OCI-LY7 (cell line): Measurements from ENCODE around the gene RNF175. TPM values are rescaled to one million over a fixed set of nuclear protein-coding genes. Genes with fewer than 3 reads are reported as not detected.

Source experiments
- BruUV-seq: library from RNA; stranded (reverse); fragments of 400-500 nt; replicated peaks from 2 replicates; lab custom pipeline; 2021; lab: Mats Ljungman, UMichigan
- CTCF ChIA-PET: fragments of 300-600 bp; sonication (Branson Sonifier 250); formaldehyde crosslinking; loops from one replicate; lab custom pipeline; 2022; ENCODE audit warnings: antibody characterized with exemption; ENCODE audit not compliant: unreplicated experiment; lab: Charles Lee
- POLR2A ChIA-PET: fragments of 300-600 bp; sonication (Branson Sonifier 250); formaldehyde crosslinking; loops from one replicate; lab custom pipeline; 2022; ENCODE audit warnings: antibody characterized with exemption; lab: Charles Lee
- DNase-seq: peaks from one replicate; pipeline ENCODE4 v3.0.0-alpha.2; 2015; ENCODE audit warnings: low spot score
- H2AFZ ChIP-seq: fragments of 200-600 bp; sonication (generic), shearing (Covaris generic); 2 replicates; pipeline ENCODE4 v1.6.1; 2014; ENCODE audit warnings: mild to moderate bottlenecking, antibody characterized with exemption, low read length, moderate library complexity
- H3K27ac ChIP-seq: fragments of 200-600 bp; sonication (generic); 2 replicates; pipeline ENCODE4 v1.5.1; 2014; ENCODE audit warnings: mixed run types, low read depth, mild to moderate bottlenecking, moderate library complexity, low read length, inconsistent platforms; ENCODE audit not compliant: poor library complexity, severe bottlenecking
- H3K36me3 ChIP-seq: fragments of 200-600 bp; sonication (generic); 2 replicates; pipeline ENCODE4 v1.6.1; 2014; ENCODE audit warnings: mild to moderate bottlenecking, antibody characterized with exemption, low read length, moderate library complexity, mixed read lengths; ENCODE audit not compliant: insufficient read depth
- H3K4me1 ChIP-seq: fragments of 200-600 bp; sonication (generic); 2 replicates; pipeline ENCODE4 v1.5.1; 2014; ENCODE audit warnings: mild to moderate bottlenecking, low read length; ENCODE audit not compliant: insufficient read depth, poor library complexity, severe bottlenecking
- H3K4me2 ChIP-seq: fragments of 200-600 bp; sonication (generic); 2 replicates; pipeline ENCODE4 v1.6.1; 2014; ENCODE audit warnings: mild to moderate bottlenecking, low read length
- H3K4me3 ChIP-seq: fragments of 200-600 bp; sonication (generic); 2 replicates; pipeline ENCODE4 v1.5.1; 2014; ENCODE audit warnings: mild to moderate bottlenecking, low read depth, low read length; ENCODE audit not compliant: poor library complexity, severe bottlenecking
- H3K79me2 ChIP-seq: fragments of 200-600 bp; sonication (generic); 2 replicates; pipeline ENCODE4 v1.6.1; 2016; ENCODE audit warnings: low read depth, mild to moderate bottlenecking, low read length, moderate library complexity, mixed read lengths; ENCODE audit not compliant: insufficient read depth
- H3K9me2 ChIP-seq: fragments of 200-600 bp; sonication (generic); 2 replicates; pipeline ENCODE4 v1.6.1; 2016; ENCODE audit warnings: mild to moderate bottlenecking, low read length, mixed read lengths; ENCODE audit not compliant: insufficient read depth
- H3K9me3 ChIP-seq: fragments of 200-600 bp; sonication (generic); 2 replicates; pipeline ENCODE4 v1.6.1; 2014; ENCODE audit warnings: mild to moderate bottlenecking, mixed run types, low read length, mixed read lengths
- H4K20me1 ChIP-seq: fragments of 200-600 bp; sonication (generic); 2 replicates; pipeline ENCODE4 v1.6.1; 2014; ENCODE audit warnings: mild to moderate bottlenecking, antibody characterized with exemption, low read length, moderate library complexity, mixed read lengths; ENCODE audit not compliant: insufficient read depth
- CTCF ChIP-seq: fragments of 200-600 bp; sonication (generic); conservative IDR thresholded peaks from 2 replicates; pipeline ENCODE4 v1.5.1; 2014; ENCODE audit warnings: mild to moderate bottlenecking, antibody characterized with exemption, low read length, moderate library complexity, mixed read lengths
- EZH2phosphoT487 ChIP-seq: fragments of 200-600 bp; sonication (generic); IDR thresholded peaks from 2 replicates; pipeline ENCODE4 v1.6.1; 2018; ENCODE audit warnings: low read depth, borderline replicate concordance, mild to moderate bottlenecking, mixed run types, antibody characterized with exemption, low read length, moderate library complexity, mixed read lengths
- intact Hi-C: fragments of 100-400 bp; cut with micrococcal nuclease; formaldehyde crosslinking; loops from one replicate; pipeline ENCODE4 v1.10.0; 2022; ENCODE audit not compliant: unreplicated experiment
- total RNA-seq, 2 experiments: library from RNA; depleted of rRNA in 1 of 2; stranded (reverse); fragments of >200 nt in 1 of 2; shearing (Covaris generic) in 1 of 2; gene quantifications; 2 replicates each; pipeline ENCODE4 v1.2.3, GENCODE V29; 2014 to 2022

RNF175 gene
- total RNA-seq, 2 experiments from 2014 or later = 0.25 TPM; not detected in 1

GRCh38 chr4:153722036-153722435, 37.8 kb downstream of the RNF175 start:
- no peaks in the 10 kb centered on the region for H3K36me3 ChIP-seq
- no TSS peak for BruUV-seq
- TF ChIP-seq EZH2phosphoT487 = no peak
- TF ChIP-seq CTCF = no peak

GRCh38 chr4:153713866-153714646, 45.8 kb downstream of the RNF175 start:
- H2AFZ ChIP-seq = no peak overlapping the region
- H3K79me2 ChIP-seq = no peaks in the 10 kb centered on the region
- no peaks in the 10 kb centered on the region for H4K20me1 ChIP-seq
- intact Hi-C loops = no loop called here
- TF ChIP-seq CTCF (no peak), EZH2phosphoT487 (no peak)
- ChIA-PET POLR2A (interaction anchor here (0.7 kb wide), 1 partner anchor 56 kb away, joined by 3 read pairs; no protein-coding TSS in a partner anchor), CTCF (no interaction called here)
- no peaks in the 10 kb centered on the region for H3K36me3 ChIP-seq
- no peaks in the 10 kb centered on the region for H3K9me2 ChIP-seq
- H3K4me3 ChIP-seq = no peak overlapping the region
- no peaks in the 10 kb centered on the region for H3K4me1 ChIP-seq
- no peak for DNase-seq
- no peak overlapping the region for H3K27ac ChIP-seq
- no peak overlapping the region for H3K4me2 ChIP-seq
- no peaks in the 10 kb centered on the region for H3K9me3 ChIP-seq
- BruUV-seq = no TSS peak

More at GRCh38 chr4:153722036-153722435, 37.8 kb downstream of the RNF175 start:
- Histone ChIP-seq H4K20me1 (no peaks in the 10 kb centered on the region), H3K4me3 (no peak overlapping the region), H3K4me1 (peaks cover 15% of the 10 kb centered on the region), H3K9me3 (no peaks in the 10 kb centered on the region), H3K4me2 (no peak overlapping the region), H3K9me2 (no peaks in the 10 kb centered on the region), H3K27ac (no peak overlapping the region), H2AFZ (no peak overlapping the region), H3K79me2 (no peaks in the 10 kb centered on the region)
- intact Hi-C loops = no loop called here
- ChIA-PET POLR2A (interaction anchor here (0.6 to 2.2 kb wide), 6 partner anchors 8 to 559 kb away, joined by 3 to 6 read pairs (median 4); no protein-coding TSS in a partner anchor), CTCF (no interaction called here)
- DNase-seq = no peak

GRCh38 chr4:153710681-153711080, 49.1 kb downstream of the RNF175 start:
- Histone ChIP-seq H3K36me3 (no peaks in the 10 kb centered on the region), H3K4me3 (no peak overlapping the region), H3K9me3 (no peaks in the 10 kb centered on the region), H2AFZ (no peak overlapping the region), H4K20me1 (no peaks in the 10 kb centered on the region), H3K9me2 (no peaks in the 10 kb centered on the region), H3K4me1 (peaks cover 10% of the 10 kb centered on the region), H3K79me2 (no peaks in the 10 kb centered on the region), H3K4me2 (no peak overlapping the region), H3K27ac (no peak overlapping the region)
- DNase-seq = no peak
- ChIA-PET POLR2A (interaction anchor here (0.6 to 1.5 kb wide), 2 partner anchors 14 to 179 kb away, joined by 3 to 8 read pairs; no protein-coding TSS in a partner anchor), CTCF (no interaction called here)
- BruUV-seq = no TSS peak
- no peak for TF ChIP-seq CTCF
- TF ChIP-seq EZH2phosphoT487 = no peak
- intact Hi-C loops = no loop called here
